ENCODE data around the gene DAD1. TPM values are rescaled to one million over a fixed set of nuclear protein-coding genes. Genes with fewer than 3 reads are reported as not detected.

Gene DAD1
- total RNA-seq, 1 donor from 2014 or later: 172 TPM

DNA sequence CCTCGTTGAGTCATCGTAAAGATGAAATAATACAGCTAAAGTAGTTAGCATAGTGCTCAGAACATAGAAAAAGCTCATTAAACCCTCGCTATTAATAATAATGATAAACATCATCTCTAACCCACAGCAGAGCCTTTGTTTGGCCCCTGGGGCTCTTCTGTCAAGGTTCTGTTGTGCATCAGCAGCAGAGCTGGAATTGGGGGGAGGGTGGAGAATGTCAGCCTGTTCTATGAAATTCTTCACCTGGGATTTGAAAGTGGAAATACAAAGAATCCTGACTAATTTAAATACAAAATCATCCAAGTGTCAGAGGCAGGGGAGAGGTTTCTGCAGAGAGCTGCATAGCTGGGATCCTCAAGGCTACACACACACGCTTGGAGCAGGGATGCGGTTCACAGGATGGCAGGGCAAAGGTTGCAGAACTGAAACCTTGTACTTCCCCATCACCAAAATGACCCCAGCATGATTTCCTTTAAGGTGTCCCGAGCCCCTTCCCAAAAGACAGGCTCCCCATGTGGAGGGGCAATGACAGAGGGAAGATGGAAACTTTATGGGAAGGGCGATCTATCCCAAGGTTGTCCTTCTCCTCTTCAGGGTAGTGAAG is 71.8 kb downstream of the DAD1 start:
- no peak for DNase-seq (ENCODE audit: low spot score)

- no peak for DNase-seq (ENCODE audit: low spot score)
Observed at GRCh38 chr14:22515929-22516328, 73.1 kb downstream of the DAD1 start.

Other genes with a start within 250 kb of the DAD1 start
- 33.7 TPM for gene ABHD4, start 9.1 kb upstream of the DAD1 start, total RNA-seq
- gene OR6J1, start 55.1 kb upstream of the DAD1 start, total RNA-seq: not detected
- gene OXA1L, start 177.5 kb upstream of the DAD1 start, total RNA-seq: 93.5 TPM
- gene SLC7A7, start 226.2 kb upstream of the DAD1 start, total RNA-seq: 10.6 TPM
- 77.8 TPM for gene MRPL52, start 240.7 kb upstream of the DAD1 start, total RNA-seq
- 172 TPM for gene MMP14, start 247.4 kb upstream of the DAD1 start, total RNA-seq

Data from ureter (tissue), 1 donor.